Cerebellar cortex (tissue), 1 donor: Measurements from ENCODE around the gene MARCKS.
"Not testable (repeated sequence)": the region's sequence is repeated elsewhere in the genome, so short reads cannot be mapped to it uniquely, and the experiment has no call there.

ENCODE experiments used
- DNase-seq: peaks from one replicate; pipeline ENCODE4 v3.0.0-alpha.2; 2015; ENCODE audit warnings: low spot score

The MARCKS gene

GRCh38 chr6:113884011-113884410 lies 26.9 kb downstream of the MARCKS start:
- peak; percentile 39 for DNase-seq

GRCh38 chr6:113886512-113886911 lies 29.4 kb downstream of the MARCKS start:
- no peak for DNase-seq

- no peak for DNase-seq
Observed at GRCh38 chr6:113888493-113888892, 31.3 kb downstream of the MARCKS start.

GRCh38 chr6:113888956-113889630 lies 31.9 kb downstream of the MARCKS start:
- no peak for DNase-seq

GRCh38 chr6:113893451-113893850 lies 36.3 kb downstream of the MARCKS start:
- no peak for DNase-seq

GRCh38 chr6:113893866-113894265 lies 36.7 kb downstream of the MARCKS start:
- no peak for DNase-seq

GRCh38 chr6:113894712-113895674 lies 37.8 kb downstream of the MARCKS start:
- peak; percentile 37 for DNase-seq

- no peak for DNase-seq
Observed at GRCh38 chr6:113901482-113901881, 44.3 kb downstream of the MARCKS start.

GRCh38 chr6:113903666-113904330 lies 46.7 kb downstream of the MARCKS start:
- no peak for DNase-seq

- DNase-seq: no peak
Observed at GRCh38 chr6:113907102-113907815, 50.1 kb downstream of the MARCKS start.

GRCh38 chr6:113908801-113909200 lies 51.7 kb downstream of the MARCKS start:
- DNase-seq: no peak

GRCh38 chr6:113909224-113909856 lies 52.2 kb downstream of the MARCKS start:
- DNase-seq: peak; percentile 70

- DNase-seq: not testable (repeated sequence)
Observed at GRCh38 chr6:113910285-113910684, 53.1 kb downstream of the MARCKS start.
